Measurements from ENCODE around the gene PPP1R14C. TPM values are rescaled to one million over a fixed set of nuclear protein-coding genes. Genes with fewer than 3 reads are reported as not detected.

PPP1R14C gene
- total and polyA plus RNA-seq, 8 donors: 11.7 to 33.6 (median 18.6) TPM

DNA sequence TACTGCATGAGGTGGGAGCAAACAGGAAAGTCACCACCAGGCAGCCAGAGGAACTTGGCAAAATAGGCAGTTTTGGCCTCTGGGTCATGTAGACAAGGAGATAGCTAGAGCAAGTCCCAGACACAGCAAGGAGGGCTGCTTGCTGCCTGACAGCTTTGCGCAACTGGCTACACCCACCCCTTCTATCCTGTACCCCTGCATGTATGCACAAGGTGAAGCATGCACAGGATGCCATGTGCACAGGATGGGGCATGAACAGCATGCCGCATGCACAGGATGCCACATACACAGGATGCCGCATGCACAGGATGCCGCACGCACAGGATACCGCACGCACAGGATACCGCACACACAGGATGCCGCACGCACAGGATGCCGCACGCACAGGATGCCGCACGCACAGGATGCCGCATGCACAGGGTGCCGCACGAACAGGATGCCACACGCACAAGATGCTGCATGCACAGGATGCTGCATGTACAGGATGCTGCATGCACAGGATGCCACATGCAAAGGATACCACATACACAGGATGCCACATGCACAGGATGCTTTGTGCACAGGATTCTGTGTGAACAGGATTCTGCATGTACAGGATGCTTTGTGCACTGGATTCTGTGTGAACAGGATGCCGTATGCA is 121.0 kb downstream of the PPP1R14C start:
- TF ChIP-seq, protein P1, sequence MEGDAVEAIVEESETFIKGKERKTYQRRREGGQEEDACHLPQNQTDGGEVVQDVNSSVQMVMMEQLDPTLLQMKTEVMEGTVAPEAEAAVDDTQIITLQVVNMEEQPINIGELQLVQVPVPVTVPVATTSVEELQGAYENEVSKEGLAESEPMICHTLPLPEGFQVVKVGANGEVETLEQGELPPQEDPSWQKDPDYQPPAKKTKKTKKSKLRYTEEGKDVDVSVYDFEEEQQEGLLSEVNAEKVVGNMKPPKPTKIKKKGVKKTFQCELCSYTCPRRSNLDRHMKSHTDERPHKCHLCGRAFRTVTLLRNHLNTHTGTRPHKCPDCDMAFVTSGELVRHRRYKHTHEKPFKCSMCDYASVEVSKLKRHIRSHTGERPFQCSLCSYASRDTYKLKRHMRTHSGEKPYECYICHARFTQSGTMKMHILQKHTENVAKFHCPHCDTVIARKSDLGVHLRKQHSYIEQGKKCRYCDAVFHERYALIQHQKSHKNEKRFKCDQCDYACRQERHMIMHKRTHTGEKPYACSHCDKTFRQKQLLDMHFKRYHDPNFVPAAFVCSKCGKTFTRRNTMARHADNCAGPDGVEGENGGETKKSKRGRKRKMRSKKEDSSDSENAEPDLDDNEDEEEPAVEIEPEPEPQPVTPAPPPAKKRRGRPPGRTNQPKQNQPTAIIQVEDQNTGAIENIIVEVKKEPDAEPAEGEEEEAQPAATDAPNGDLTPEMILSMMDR (IDR thresholded peaks at IDR 0.05): no peak
- no peaks in the 10 kb centered on the region for H3K36me3 ChIP-seq

DNA sequence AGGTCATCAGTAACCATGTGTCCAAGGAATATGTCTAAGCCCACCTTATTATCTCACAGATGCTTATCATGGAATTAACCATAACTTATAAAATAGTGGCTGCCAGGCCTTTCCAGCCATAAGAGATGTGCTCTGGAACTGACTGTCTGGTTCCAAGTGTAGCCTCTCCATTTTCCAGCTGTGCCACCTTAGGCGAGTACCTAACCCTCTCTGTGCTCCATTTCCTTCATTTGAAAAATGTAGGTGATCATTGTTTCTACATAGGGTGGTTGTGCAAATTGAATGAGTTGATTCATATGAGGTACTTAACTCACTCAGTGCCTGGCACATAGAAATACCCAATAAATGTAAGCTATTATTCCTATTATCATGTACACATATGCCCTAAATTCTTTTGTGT is 123.5 kb downstream of the PPP1R14C start:
- no peak for DNase-seq
- intact Hi-C loops (cut with DNase I): no loop called here
- ATAC-seq: no peak
- Histone ChIP-seq H3K9me3 (no peaks in the 10 kb centered on the region), H3K4me3 (no peak overlapping the region), H3K27me3 (no peaks in the 10 kb centered on the region), H3K4me1 (peaks cover 0 to 7% of the 10 kb centered on the region in 2 donors), H3K27ac (no peak overlapping the region), H3K36me3 (no peaks in the 10 kb centered on the region)
- TF ChIP-seq, protein P1 (IDR thresholded peaks at IDR 0.05): no peak

More for the DNA sequence above, 121.0 kb downstream of the PPP1R14C start:
- H3K4me3 ChIP-seq: no peak overlapping the region
- DNase-seq (no peak), ATAC-seq (no peak)
- H3K27ac ChIP-seq: no peak overlapping the region
- H3K9me3 ChIP-seq: no peaks in the 10 kb centered on the region
- H3K4me1 ChIP-seq: peaks cover 0 to 7% of the 10 kb centered on the region in 2 donors
- no peaks in the 10 kb centered on the region for H3K27me3 ChIP-seq
- intact Hi-C loops (cut with DNase I): no loop called here

DNA sequence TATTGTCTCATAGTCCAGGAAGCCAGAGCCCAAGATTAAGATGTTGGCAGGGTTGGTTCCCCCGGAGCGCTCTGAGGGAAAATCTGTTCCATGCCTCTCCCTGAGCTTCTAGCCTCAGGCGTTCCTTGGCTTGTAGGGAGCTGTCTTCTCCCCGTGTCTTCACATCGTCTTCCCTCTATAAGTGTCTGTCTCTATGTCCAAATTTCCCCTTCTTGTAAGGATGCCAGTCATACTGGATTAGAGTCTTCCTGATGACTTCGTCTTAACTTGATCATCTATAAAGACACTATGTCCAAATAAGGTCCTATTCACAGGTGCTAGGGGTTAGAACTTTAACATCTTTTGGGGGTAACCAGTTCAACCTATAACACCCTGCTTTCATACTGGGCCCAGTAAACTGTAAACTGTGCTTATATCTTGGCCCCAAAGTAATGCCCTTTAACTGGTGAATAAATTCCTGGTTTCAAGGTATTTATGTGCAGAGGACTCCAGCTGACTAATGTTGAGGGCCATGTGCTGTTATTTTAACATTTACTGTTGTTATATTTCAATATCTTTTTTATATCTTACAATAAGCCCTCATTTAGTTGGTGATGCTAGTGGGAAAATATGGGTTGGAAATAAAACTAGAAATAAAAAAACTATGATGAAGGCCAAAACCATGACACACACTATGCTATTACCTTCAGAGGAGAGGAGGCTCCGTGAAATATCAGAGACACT is 124.3 kb downstream of the PPP1R14C start:
- no peak for ATAC-seq
- Histone ChIP-seq H3K4me1 (peaks cover 0 to 7% of the 10 kb centered on the region in 2 donors), H3K4me3 (no peak overlapping the region), H3K27me3 (no peaks in the 10 kb centered on the region), H3K9me3 (no peaks in the 10 kb centered on the region), H3K36me3 (no peaks in the 10 kb centered on the region), H3K27ac (no peak overlapping the region)
- TF ChIP-seq, protein P1 (IDR thresholded peaks at IDR 0.05): no peak
- DNase-seq: no peak
- intact Hi-C loops (cut with DNase I): no loop called here

DNA sequence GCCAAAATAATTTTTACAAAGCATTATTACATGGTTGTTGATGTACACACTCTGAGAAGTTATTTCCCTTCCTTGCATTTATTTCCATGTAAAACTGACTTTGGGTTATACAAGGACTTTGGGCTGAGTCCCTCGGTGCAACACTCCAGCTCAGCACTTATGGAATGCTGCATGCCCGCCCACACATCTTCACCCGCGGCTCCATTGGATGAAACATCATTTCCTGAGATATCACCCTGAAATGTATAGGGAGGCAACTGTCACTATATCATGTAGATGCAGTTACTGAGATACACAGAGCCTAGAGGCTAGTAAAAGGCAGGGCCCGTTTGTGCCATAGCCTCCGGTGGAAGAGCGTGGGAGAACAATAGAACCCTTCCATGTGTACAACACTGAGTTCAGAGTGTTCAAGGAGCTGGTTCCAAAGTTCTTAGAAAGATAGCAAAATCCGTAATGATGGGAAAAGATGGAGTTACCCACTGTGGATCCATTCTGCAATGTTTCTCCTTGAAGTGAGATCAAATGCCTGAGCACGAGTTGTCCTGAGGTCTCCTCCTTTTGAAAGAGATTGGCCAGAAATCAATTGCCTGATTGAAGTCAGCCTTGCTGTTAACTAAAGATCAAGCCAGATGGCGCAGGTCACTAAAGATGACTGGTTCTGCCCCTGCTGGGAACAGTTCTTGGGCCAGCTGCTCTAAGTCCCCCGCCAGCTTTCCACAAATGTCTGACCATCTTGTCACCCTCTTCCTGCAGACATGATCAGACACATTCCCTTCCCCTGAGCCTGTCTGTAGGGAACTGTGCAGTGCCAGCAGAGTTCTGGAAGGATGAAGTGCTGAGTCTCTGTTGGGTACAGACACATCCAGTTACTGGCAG is 125.1 kb downstream of the PPP1R14C start:
- Histone ChIP-seq H3K9me3 (no peaks in the 10 kb centered on the region), H3K27me3 (no peaks in the 10 kb centered on the region), H3K27ac (no peak overlapping the region), H3K36me3 (no peaks in the 10 kb centered on the region), H3K4me1 (peaks cover 0 to 7% of the 10 kb centered on the region in 2 donors), H3K4me3 (no peak overlapping the region)
- no peak for DNase-seq
- TF ChIP-seq, protein P1 (IDR thresholded peaks at IDR 0.05): no peak
- no peak for ATAC-seq
- intact Hi-C loops (cut with DNase I): no loop called here
